HepG2 (cell line): Measurements from ENCODE around the gene FAM162B.

Experiments used
- CBX5 ChIP-seq: sonication (generic); formaldehyde crosslinking; IDR thresholded peaks from 2 replicates; pipeline ENCODE4 v1.4.0; 2020; ENCODE audit warnings: missing genetic modification reagents, borderline replicate concordance
- EP300 ChIP-seq, 3 experiments: sonication (generic) in 1 of 3; formaldehyde crosslinking in 1 of 3; IDR thresholded peaks; 2 replicates each; pipeline versions ENCODE4 v1.5.1 to v1.6.1; 2011 to 2020; ENCODE audit warnings: low read depth in 2 of 3, low read length in 2 of 3, borderline replicate concordance in 1 of 3, improper control_type of control experiment in 1 of 3, mild to moderate bottlenecking in 1 of 3, missing genetic modification reagents in 1 of 3, moderate library complexity in 1 of 3
- FOSL1 ChIP-seq: sonication (generic); formaldehyde crosslinking; IDR thresholded peaks from 2 replicates; pipeline ENCODE4 v1.9.0; 2021; ENCODE audit warnings: missing genetic modification reagents, borderline replicate concordance
- MAFF ChIP-seq: IDR thresholded peaks from 2 replicates; pipeline ENCODE4 v1.6.1; 2011; ENCODE audit warnings: low read depth, low read length, improper control_type of control experiment
- POLR2G ChIP-seq: fragments of 200-400 bp; formaldehyde crosslinking; IDR thresholded peaks from 2 replicates; pipeline ENCODE4 v1.6.1; 2018; ENCODE audit warnings: mild to moderate bottlenecking, low read depth, low read length, moderate library complexity
- SATB2 ChIP-seq: sonication (generic); formaldehyde crosslinking; IDR thresholded peaks from 2 replicates; pipeline ENCODE4 v1.5.0; 2020; ENCODE audit warnings: missing genetic modification reagents
- SP4 ChIP-seq: sonication (generic); formaldehyde crosslinking; IDR thresholded peaks from 2 replicates; pipeline ENCODE4 v1.8.1; 2023; ENCODE audit warnings: mild to moderate bottlenecking, missing genetic modification reagents
- ZFP1 ChIP-seq: IDR thresholded peaks from 2 replicates; pipeline ENCODE4 v1.6.1; 2016
- ZNF350 ChIP-seq: sonication (generic); formaldehyde crosslinking; IDR thresholded peaks from 2 replicates; pipeline ENCODE4 v1.4.0; 2020; ENCODE audit warnings: mild to moderate bottlenecking, low read depth, missing genetic modification reagents, borderline replicate concordance
- TF ChIP-seq, protein P1 (sequence below): sonication (generic); formaldehyde crosslinking; IDR thresholded peaks from 2 replicates; pipeline ENCODE4 v1.5.0; 2020; ENCODE audit warnings: missing genetic modification reagents, mild to moderate bottlenecking, borderline replicate concordance
- TF ChIP-seq, protein P2 (sequence below): sonication (generic); formaldehyde crosslinking; IDR thresholded peaks from 2 replicates; pipeline ENCODE4 v1.5.0; 2020; ENCODE audit warnings: mild to moderate bottlenecking, missing genetic modification reagents, moderate library complexity
- TF ChIP-seq, protein P3 (sequence below): sonication (generic); formaldehyde crosslinking; IDR thresholded peaks from 2 replicates; pipeline ENCODE4 v1.5.0; 2020; ENCODE audit warnings: missing genetic modification reagents

DNA sequence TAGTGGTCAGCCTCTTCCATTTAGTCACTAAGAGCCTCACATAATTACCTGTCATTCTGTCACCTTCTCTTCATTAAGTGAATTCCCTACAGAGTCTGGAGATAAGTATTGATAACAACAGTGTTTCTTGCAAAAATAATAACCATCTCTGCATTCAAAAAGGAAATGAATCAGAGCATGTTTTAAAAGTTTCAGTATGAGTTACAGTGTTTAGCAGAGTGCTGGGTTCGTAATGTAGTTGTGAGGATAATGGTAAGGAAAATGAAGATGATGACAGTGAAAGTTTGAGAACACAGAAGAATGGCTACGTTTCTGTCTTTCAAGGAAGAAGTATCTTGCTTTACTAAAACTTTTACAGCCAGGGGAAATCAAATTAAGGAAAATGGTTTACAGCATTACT, 32.1 kb upstream of the FAM162B start:
- no peak for TF ChIP-seq ZFP1 (CRISPR knock-in tag)
- no peak for TF ChIP-seq FOSL1 (CRISPR knock-in tag)
- TF ChIP-seq EP300 (IDR thresholded peaks at IDR 0.05; ENCODE audit: low read depth in 2 of 2, low read length in 2 of 2): no peak
- no peak for TF ChIP-seq EP300 (CRISPR knock-in tag; IDR thresholded peaks at IDR 0.05; ENCODE audit: borderline replicate concordance)
- TF ChIP-seq, protein P1, sequence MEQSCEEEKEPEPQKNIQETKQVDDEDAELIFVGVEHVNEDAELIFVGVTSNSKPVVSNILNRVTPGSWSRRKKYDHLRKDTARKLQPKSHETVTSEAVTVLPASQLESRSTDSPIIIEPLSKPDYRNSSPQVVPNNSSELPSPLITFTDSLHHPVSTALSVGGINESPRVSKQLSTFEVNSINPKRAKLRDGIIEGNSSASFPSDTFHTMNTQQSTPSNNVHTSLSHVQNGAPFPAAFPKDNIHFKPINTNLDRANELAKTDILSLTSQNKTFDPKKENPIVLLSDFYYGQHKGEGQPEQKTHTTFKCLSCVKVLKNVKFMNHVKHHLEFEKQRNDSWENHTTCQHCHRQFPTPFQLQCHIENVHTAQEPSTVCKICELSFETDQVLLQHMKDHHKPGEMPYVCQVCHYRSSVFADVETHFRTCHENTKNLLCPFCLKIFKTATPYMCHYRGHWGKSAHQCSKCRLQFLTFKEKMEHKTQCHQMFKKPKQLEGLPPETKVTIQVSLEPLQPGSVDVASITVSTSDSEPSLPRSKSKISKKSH: no peak
- no peak for TF ChIP-seq POLR2G
- TF ChIP-seq ZNF350 (CRISPR knock-in tag): no peak
- TF ChIP-seq, protein P2, sequence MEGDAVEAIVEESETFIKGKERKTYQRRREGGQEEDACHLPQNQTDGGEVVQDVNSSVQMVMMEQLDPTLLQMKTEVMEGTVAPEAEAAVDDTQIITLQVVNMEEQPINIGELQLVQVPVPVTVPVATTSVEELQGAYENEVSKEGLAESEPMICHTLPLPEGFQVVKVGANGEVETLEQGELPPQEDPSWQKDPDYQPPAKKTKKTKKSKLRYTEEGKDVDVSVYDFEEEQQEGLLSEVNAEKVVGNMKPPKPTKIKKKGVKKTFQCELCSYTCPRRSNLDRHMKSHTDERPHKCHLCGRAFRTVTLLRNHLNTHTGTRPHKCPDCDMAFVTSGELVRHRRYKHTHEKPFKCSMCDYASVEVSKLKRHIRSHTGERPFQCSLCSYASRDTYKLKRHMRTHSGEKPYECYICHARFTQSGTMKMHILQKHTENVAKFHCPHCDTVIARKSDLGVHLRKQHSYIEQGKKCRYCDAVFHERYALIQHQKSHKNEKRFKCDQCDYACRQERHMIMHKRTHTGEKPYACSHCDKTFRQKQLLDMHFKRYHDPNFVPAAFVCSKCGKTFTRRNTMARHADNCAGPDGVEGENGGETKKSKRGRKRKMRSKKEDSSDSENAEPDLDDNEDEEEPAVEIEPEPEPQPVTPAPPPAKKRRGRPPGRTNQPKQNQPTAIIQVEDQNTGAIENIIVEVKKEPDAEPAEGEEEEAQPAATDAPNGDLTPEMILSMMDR (CRISPR knock-in tag): no peak
- no peak for TF ChIP-seq SP4 (CRISPR knock-in tag)
- TF ChIP-seq, protein P3, sequence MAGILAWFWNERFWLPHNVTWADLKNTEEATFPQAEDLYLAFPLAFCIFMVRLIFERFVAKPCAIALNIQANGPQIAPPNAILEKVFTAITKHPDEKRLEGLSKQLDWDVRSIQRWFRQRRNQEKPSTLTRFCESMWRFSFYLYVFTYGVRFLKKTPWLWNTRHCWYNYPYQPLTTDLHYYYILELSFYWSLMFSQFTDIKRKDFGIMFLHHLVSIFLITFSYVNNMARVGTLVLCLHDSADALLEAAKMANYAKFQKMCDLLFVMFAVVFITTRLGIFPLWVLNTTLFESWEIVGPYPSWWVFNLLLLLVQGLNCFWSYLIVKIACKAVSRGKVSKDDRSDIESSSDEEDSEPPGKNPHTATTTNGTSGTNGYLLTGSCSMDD (CRISPR knock-in tag): no peak
- TF ChIP-seq SATB2 (CRISPR knock-in tag): no peak
- TF ChIP-seq MAFF: no peak
- no peak for TF ChIP-seq CBX5 (CRISPR knock-in tag)
